ENCODE results near the gene ALKBH6. TPM values are rescaled to one million over a fixed set of nuclear protein-coding genes. Genes with fewer than 3 reads are reported as not detected.

The ALKBH6 gene
- total RNA-seq, 6 donors from 2014 or later: 22.3 to 95.3 (median 32.6) TPM

- WGBS, 2 donors: 87 to 96% methylated on average over 9 to 12 of the region's 12 CpGs
- Histone ChIP-seq H3K27ac (no peak overlapping the region), H3K36me3 (no peaks in the 10 kb centered on the region), H3K9me3 (no peaks in the 10 kb centered on the region), H3K27me3 (no peaks in the 10 kb centered on the region), H3K4me3 (no peak overlapping the region), H3K4me1 (peaks cover 7 to 13% (median 8%) of the 10 kb centered on the region in 4 donors)
- no peak for TF ChIP-seq POLR2AphosphoS5 (IDR thresholded peaks at IDR 0.05)
- TF ChIP-seq, protein P1, sequence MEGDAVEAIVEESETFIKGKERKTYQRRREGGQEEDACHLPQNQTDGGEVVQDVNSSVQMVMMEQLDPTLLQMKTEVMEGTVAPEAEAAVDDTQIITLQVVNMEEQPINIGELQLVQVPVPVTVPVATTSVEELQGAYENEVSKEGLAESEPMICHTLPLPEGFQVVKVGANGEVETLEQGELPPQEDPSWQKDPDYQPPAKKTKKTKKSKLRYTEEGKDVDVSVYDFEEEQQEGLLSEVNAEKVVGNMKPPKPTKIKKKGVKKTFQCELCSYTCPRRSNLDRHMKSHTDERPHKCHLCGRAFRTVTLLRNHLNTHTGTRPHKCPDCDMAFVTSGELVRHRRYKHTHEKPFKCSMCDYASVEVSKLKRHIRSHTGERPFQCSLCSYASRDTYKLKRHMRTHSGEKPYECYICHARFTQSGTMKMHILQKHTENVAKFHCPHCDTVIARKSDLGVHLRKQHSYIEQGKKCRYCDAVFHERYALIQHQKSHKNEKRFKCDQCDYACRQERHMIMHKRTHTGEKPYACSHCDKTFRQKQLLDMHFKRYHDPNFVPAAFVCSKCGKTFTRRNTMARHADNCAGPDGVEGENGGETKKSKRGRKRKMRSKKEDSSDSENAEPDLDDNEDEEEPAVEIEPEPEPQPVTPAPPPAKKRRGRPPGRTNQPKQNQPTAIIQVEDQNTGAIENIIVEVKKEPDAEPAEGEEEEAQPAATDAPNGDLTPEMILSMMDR (IDR thresholded peaks at IDR 0.05): no peak
- no peak for TF ChIP-seq EP300 (IDR thresholded peaks at IDR 0.05)
- no peak for TF ChIP-seq POLR2A (IDR thresholded peaks at IDR 0.05)
- no peak for DNase-seq
- no peak for ATAC-seq (ENCODE audit: low FRiP score in 2 of 2)
Observed at GRCh38 chr19:36058481-36059179, 44.6 kb upstream of the ALKBH6 start.

DNA sequence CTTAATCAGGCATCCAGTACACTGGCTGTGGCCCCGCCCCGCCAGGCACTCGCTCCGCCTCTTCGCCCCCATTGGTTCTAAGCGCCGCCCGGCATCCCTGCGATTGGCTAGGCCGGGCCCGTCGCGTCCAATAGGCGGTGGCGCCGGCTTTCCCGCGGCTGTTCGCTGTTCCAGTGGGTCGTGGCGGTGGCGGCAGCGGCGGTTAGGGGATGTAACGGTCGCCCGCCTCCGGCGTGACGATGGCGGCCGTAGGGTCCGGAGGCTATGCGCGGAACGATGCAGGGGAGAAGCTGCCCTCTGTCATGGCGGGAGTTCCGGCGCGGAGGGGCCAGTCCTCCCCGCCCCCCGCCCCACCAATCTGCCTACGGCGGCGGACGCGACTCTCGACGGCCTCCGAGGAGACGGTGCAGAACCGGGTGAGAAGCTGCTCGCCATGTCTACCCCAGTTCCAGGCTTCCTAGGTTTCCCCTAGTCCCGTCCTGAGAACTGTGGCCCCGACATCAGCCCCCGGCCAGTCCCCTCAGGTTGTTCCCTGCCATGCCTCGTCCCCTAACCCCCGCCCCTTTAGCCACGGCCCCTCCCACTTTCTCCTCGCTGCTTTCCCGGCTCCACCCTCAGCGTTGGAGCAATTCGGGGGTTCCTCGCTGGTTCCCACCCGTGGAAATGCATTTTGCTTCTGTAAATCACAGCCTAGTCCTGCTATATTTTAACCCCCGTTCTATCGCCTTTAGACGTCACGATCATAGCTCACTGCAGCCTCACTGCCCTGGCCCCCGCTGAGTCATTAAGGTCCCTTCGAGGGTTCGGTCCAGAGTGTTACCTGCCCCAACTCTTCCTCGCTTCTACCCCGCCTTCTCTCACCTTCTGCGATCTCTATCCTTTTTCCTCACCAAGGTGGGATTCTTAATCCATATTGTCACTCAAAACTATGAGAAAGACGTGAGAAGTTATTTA is 41.0 kb upstream of the ALKBH6 start, which contains the start of gene WDR62:
TSS of gene WDR62 (plus strand) at position 165 of the 954 bp plus-strand sequence. CDS start at position 240, 75 bp downstream.
- peaks cover 7 to 20% (median 14%) of the 10 kb centered on the region in 4 donors for H3K4me1 ChIP-seq
- WGBS, 2 donors: 1 to 2% methylated on average over 19 to 74 of the region's 76 CpGs
- TF ChIP-seq POLR2A (IDR thresholded peaks at IDR 0.05) (peak in 1 of 4 donors; percentile 32), EP300 (IDR thresholded peaks at IDR 0.05) (no peak), POLR2AphosphoS5 (IDR thresholded peaks at IDR 0.05) (no peak)
- TF ChIP-seq, protein P1 (IDR thresholded peaks at IDR 0.05): peak in 1 of 6 experiments; percentile 6
- ATAC-seq (ENCODE audit: low FRiP score in 2 of 2) (peak; percentile 95), DNase-seq (peak; percentile 91 to 99)
- H3K4me3 ChIP-seq: peak within 1 kb of the TSS; percentile 59 to 86 (median 80)
- no peaks in the 10 kb centered on the region for H3K9me3 ChIP-seq
- H3K27ac ChIP-seq: peak within 1 kb of the TSS; percentile 92 to 98 (median 94)
- H3K27me3 ChIP-seq: no peaks in the 10 kb centered on the region
- no peaks in the 10 kb centered on the region for H3K36me3 ChIP-seq

DNA sequence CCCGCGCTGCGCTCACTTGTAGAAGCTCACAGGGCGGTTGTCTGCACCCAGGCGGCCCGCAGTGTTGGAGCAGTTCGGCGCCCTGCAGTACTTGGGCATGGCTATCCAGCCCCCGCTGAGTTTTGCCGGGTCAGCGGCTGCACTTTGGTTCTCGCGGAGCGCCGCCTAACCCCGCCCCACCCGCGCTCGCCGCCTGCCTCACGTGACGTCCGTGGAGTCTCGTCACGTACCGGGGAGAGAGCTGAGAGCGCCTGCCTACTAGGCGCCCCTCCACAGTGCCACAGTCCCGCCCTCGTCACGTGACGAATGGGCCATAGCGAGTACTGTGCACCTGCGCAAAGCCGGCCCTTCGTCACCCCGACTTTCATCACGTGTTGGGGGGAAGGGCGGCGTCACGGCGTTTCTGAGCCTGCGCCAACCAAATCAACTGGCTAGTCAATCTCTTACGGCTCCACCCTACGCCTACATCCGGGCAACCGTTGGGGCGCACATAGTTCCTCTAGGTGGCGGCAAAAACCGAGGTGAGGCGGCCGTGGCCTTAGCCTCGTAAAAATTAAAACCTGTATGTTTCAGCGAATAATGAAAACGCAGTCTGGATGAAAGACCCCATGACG is 40.2 kb upstream of the ALKBH6 start, which contains the start of gene THAP8:
TSS of gene THAP8 (minus strand) at position 167 of the 614 bp plus-strand sequence. CDS start at position 99, 68 bp downstream.
- peaks cover 7 to 20% (median 14%) of the 10 kb centered on the region in 4 donors for H3K4me1 ChIP-seq
- H3K27ac ChIP-seq: peak within 1 kb of the TSS; percentile 92 to 98 (median 94)
- peak within 1 kb of the TSS; percentile 59 to 86 (median 80) for H3K4me3 ChIP-seq
- no peaks in the 10 kb centered on the region for H3K27me3 ChIP-seq
- H3K9me3 ChIP-seq: no peaks in the 10 kb centered on the region
- WGBS, 2 donors: 0% methylated on average over 6 to 50 of the region's 56 CpGs
- ATAC-seq (ENCODE audit: low FRiP score in 2 of 2): peak; percentile 97 to 99
- peak; percentile 98 to 100 for DNase-seq
- TF ChIP-seq EP300 (IDR thresholded peaks at IDR 0.05) (peak in 1 of 4 donors; percentile 92), POLR2AphosphoS5 (IDR thresholded peaks at IDR 0.05) (peak; percentile 90 to 95), POLR2A (IDR thresholded peaks at IDR 0.05) (peak in 2 of 4 donors; percentile 71 to 86)
- TF ChIP-seq, protein P1 (IDR thresholded peaks at IDR 0.05): peak in 4 of 6 experiments; percentile 41 to 75 (median 70)
- no peaks in the 10 kb centered on the region for H3K36me3 ChIP-seq

DNA sequence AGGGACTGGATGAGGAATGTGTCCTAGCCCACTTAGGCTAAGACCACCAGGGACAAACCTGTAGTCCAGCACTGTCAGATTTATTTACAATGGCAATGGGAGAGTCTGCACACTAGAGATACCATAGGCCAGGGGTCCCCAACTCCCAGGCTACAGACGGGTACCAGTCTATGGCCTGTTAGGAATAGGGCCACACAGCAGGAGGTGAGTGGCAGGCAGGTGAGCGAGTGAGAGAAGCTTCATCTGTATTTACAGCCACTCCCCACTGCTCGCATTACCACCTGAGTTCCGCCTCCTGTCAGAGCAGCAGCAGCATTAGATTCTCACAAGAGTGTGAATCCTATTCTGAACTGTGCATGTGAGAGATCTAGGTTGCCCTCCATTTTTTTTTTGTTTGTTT is 37.6 kb upstream of the ALKBH6 start:
- Histone ChIP-seq H3K4me1 (peaks cover 7 to 20% (median 14%) of the 10 kb centered on the region in 4 donors), H3K27ac (no peak overlapping the region), H3K36me3 (no peaks in the 10 kb centered on the region), H3K9me3 (no peaks in the 10 kb centered on the region), H3K27me3 (no peaks in the 10 kb centered on the region), H3K4me3 (no peak overlapping the region)
- DNase-seq (no peak), ATAC-seq (ENCODE audit: low FRiP score in 2 of 2) (no peak)
- 93 to 100% methylated on average over 4 of the region's 4 CpGs for WGBS, 2 donors
- no peak for TF ChIP-seq POLR2A (IDR thresholded peaks at IDR 0.05)
- no peak for TF ChIP-seq EP300 (IDR thresholded peaks at IDR 0.05)
- TF ChIP-seq, protein P1 (IDR thresholded peaks at IDR 0.05): no peak
- no peak for TF ChIP-seq POLR2AphosphoS5 (IDR thresholded peaks at IDR 0.05)
